Measurements from ENCODE around the gene MAGEF1.

The MAGEF1 gene

GRCh38 chr3:184688251-184688881, 23.5 kb downstream of the MAGEF1 start:
- peak; percentile 72 for DNase-seq

GRCh38 chr3:184687363-184688015, 24.4 kb downstream of the MAGEF1 start:
- peak; percentile 87 for DNase-seq

- DNase-seq, result no peak
These were observed 26.2 kb downstream of the MAGEF1 start for GRCh38 chr3:184685646-184686045.

- DNase-seq, result no peak
These were observed 26.8 kb downstream of the MAGEF1 start for GRCh38 chr3:184685055-184685454.

GRCh38 chr3:184683900-184684560, 27.8 kb downstream of the MAGEF1 start:
- DNase-seq, result no peak

GRCh38 chr3:184683234-184683633, 28.6 kb downstream of the MAGEF1 start:
- DNase-seq, result no peak

- DNase-seq, result no peak
These were observed 29.2 kb downstream of the MAGEF1 start for GRCh38 chr3:184682671-184683070.

GRCh38 chr3:184680385-184681345, 31.2 kb downstream of the MAGEF1 start:
- no peak for DNase-seq

GRCh38 chr3:184679056-184679816, 32.6 kb downstream of the MAGEF1 start:
- DNase-seq, result peak; percentile 84

- peak; percentile 76 for DNase-seq
These were observed 33.4 kb downstream of the MAGEF1 start for GRCh38 chr3:184678317-184679055.

GRCh38 chr3:184677344-184678316, 34.2 kb downstream of the MAGEF1 start:
- DNase-seq, result no peak

- DNase-seq, result no peak
These were observed 34.9 kb downstream of the MAGEF1 start for GRCh38 chr3:184676927-184677326.

GRCh38 chr3:184674626-184675025, 37.2 kb downstream of the MAGEF1 start:
- no peak for DNase-seq

GRCh38 chr3:184672977-184673870, 38.6 kb downstream of the MAGEF1 start:
- no peak for DNase-seq

GRCh38 chr3:184672335-184672734, 39.5 kb downstream of the MAGEF1 start:
- DNase-seq, result no peak

GRCh38 chr3:184670091-184670602, 41.7 kb downstream of the MAGEF1 start:
- DNase-seq, result no peak

GRCh38 chr3:184669578-184669977, 42.3 kb downstream of the MAGEF1 start:
- DNase-seq, result no peak

GRCh38 chr3:184666442-184666841, 45.4 kb downstream of the MAGEF1 start:
- DNase-seq, result no peak

GRCh38 chr3:184665101-184665500, 46.8 kb downstream of the MAGEF1 start:
- DNase-seq, result no peak

Measured in right forelimb (tissue), 1 donor.